GM12891 (cell line): ENCODE results near the gene CPB2.

ENCODE experiments used
- PAX5 ChIP-seq: IDR thresholded peaks from 2 replicates; pipeline ENCODE4 v1.6.1; 2011; ENCODE audit warnings: low read length, moderate library complexity, mild to moderate bottlenecking; ENCODE audit not compliant: insufficient read depth, severe bottlenecking
- POLR2A ChIP-seq: IDR thresholded peaks from 2 replicates; pipeline ENCODE4 v1.6.1; 2011; ENCODE audit warnings: low read depth, low read length, control low read depth
- POLR2AphosphoS5 ChIP-seq: IDR thresholded peaks from 2 replicates; pipeline ENCODE4 v1.6.1; 2011; ENCODE audit warnings: low read depth, low read length, control low read depth

GRCh38 chr13:46137627-46138317, 32.9 kb upstream of the CPB2 start:
- TF ChIP-seq PAX5 (no peak), POLR2AphosphoS5 (no peak), POLR2A (no peak)
